Thoracic aorta (tissue), 2 donors: ENCODE data around the gene INTS1. TPM values are rescaled to one million over a fixed set of nuclear protein-coding genes. Genes with fewer than 3 reads are reported as not detected.

ENCODE experiments used
- ATAC-seq: fragments of 150-250 bp; one replicate; pipeline ENCODE4 v1.8.0; 2017; ENCODE audit warnings: low read depth; ENCODE audit not compliant: insufficient number of reproducible peaks, low FRiP score
- DNase-seq: peaks from one replicate; pipeline ENCODE4 v3.0.0-alpha.2; 2020; ENCODE audit warnings: low spot score
- H3K27ac ChIP-seq, 2 donors: fragments of 200-600 bp; sonication (generic); 1 replicate in 1 of 2; 2 replicates in 1 of 2; pipeline ENCODE4 v1.5.1; 2016; ENCODE audit warnings: mild to moderate bottlenecking in 2 of 2, moderate library complexity in 2 of 2
- H3K27me3 ChIP-seq: fragments of 200-600 bp; sonication (generic); replicated peaks from 2 replicates; pipeline ENCODE4 v1.6.0; 2016; ENCODE audit warnings: mild to moderate bottlenecking; ENCODE audit not compliant: insufficient read depth
- H3K36me3 ChIP-seq: fragments of 200-600 bp; sonication (generic); one replicate; pipeline ENCODE4 v1.5.1; 2016
- H3K4me1 ChIP-seq, 2 donors: fragments of 200-600 bp; sonication (generic); 1 replicate in 1 of 2; 2 replicates in 1 of 2; pipeline versions ENCODE4 v1.5.1 to v1.6.0; 2016; ENCODE audit warnings: low read depth in 2 of 2, mild to moderate bottlenecking in 1 of 2; ENCODE audit not compliant: control insufficient read depth in 1 of 2
- H3K4me3 ChIP-seq: fragments of 200-600 bp; sonication (generic); 2 replicates; pipeline ENCODE4 v1.5.1; 2016; ENCODE audit warnings: mild to moderate bottlenecking
- H3K9me3 ChIP-seq: fragments of 200-600 bp; sonication (generic); 2 replicates; pipeline ENCODE4 v1.5.1; 2016
- CTCF ChIP-seq: fragments of 200-600 bp; sonication (generic); IDR thresholded peaks from one replicate; pipeline ENCODE4 v1.5.1; 2019; ENCODE audit warnings: antibody characterized with exemption
- total RNA-seq, 2 donors: library from RNA; depleted of rRNA; stranded (reverse); fragments of >200 nt; gene quantifications; one replicate each; pipeline versions ENCODE4 v1.1.0 to v1.2.3, GENCODE V29; 2016

The INTS1 gene
- total RNA-seq, 2 donors from 2014 or later = 59.8 to 89.6 TPM

DNA sequence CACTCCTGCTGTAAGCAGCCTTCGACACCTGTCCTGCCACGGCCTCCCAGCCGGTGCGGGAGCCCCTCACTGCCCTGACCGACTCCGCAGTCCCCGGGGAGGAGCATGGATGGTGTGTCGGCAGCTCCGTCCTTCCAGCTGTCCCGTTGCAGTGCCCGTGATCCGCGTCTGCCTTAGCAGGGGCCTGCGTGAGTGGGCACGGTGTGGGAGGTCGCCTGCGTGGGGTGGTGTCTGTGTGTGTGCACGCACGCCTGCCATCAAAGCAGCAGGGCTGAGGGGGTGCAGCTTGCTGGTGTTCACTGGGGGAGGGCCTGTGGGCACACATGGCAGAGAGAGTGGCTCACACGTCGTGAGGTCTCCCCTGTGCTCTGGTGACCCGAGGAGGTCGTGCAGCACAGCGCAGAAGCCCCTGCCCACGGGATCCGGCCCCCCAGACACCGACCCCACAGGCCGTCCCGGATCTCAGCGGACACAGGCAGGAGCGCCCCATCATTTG is 36.6 kb upstream of the INTS1 start:
- Histone ChIP-seq H3K9me3 (no peaks in the 10 kb centered on the region), H3K4me3 (no peak overlapping the region), H3K4me1 (peaks cover 8 to 32% of the 10 kb centered on the region in 2 donors), H3K27ac (no peak overlapping the region), H3K27me3 (no peaks in the 10 kb centered on the region), H3K36me3 (peaks cover 45% of the 10 kb centered on the region)
- ATAC-seq (no peak), DNase-seq (no peak)
- no peak for TF ChIP-seq CTCF

GRCh38 chr7:1539882-1540775 is 35.9 kb upstream of the INTS1 start:
- DNase-seq (no peak), ATAC-seq (no peak)
- peaks cover 8 to 39% of the 10 kb centered on the region in 2 donors for H3K4me1 ChIP-seq
- H3K4me3 ChIP-seq = no peak overlapping the region
- no peak for TF ChIP-seq CTCF
- H3K9me3 ChIP-seq = no peaks in the 10 kb centered on the region
- no peaks in the 10 kb centered on the region for H3K27me3 ChIP-seq
- H3K27ac ChIP-seq = peak overlapping the region in 1 of 2 donors; percentile 97
- H3K36me3 ChIP-seq = peaks cover 45% of the 10 kb centered on the region

GRCh38 chr7:1539181-1539881 is 35.1 kb upstream of the INTS1 start:
- no peaks in the 10 kb centered on the region for H3K9me3 ChIP-seq
- H3K4me1 ChIP-seq = peaks cover 8 to 44% of the 10 kb centered on the region in 2 donors
- peak overlapping the region; percentile 78 for H3K4me3 ChIP-seq
- H3K36me3 ChIP-seq = peaks cover 42% of the 10 kb centered on the region
- ATAC-seq (no peak), DNase-seq (no peak)
- no peaks in the 10 kb centered on the region for H3K27me3 ChIP-seq
- H3K27ac ChIP-seq = peak overlapping the region; percentile 97 to 99
- TF ChIP-seq CTCF = no peak

DNA sequence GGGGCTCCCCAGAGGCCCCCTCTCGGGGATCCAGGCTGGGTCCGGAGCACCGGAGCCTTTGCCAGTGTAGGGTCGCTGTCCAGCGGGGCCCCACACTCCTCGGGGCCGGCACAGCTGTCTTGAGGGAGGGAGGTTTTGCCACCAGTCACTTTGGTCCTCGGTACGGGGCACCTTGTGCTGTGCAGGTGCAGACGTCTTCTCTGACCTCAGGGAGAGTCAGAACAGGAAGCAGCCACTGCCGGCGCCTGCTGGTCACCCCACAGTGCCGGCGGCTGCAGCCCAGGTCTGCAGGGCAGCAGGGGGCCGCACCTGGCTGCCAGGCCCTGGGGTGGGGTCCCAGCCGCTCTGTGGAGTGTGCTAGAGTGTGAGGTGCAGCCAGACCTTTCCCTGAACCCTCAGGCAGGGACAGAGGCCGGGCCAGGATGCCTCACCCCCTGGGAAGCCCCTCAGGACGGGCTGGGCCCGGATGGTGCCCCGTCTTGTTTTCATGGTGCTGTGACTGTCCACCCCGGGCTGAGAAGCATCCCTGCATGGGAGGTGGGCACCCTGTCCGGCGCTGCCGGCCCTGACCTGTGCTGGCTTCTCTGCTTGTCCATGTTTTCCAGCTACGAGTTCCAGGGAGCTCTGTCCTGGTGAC is 34.5 kb upstream of the INTS1 start:
- Histone ChIP-seq H3K36me3 (peaks cover 35% of the 10 kb centered on the region), H3K4me3 (peak overlapping the region; percentile 78), H3K9me3 (no peaks in the 10 kb centered on the region), H3K4me1 (peaks cover 12 to 51% of the 10 kb centered on the region in 2 donors), H3K27me3 (no peaks in the 10 kb centered on the region), H3K27ac (peak overlapping the region; percentile 97 to 99)
- DNase-seq (no peak), ATAC-seq (no peak)
- no peak for TF ChIP-seq CTCF
